CD4-positive, CD25-positive, alpha-beta regulatory T cell (primary cell): Measurements from ENCODE around the gene CHD9. TPM values are rescaled to one million over a fixed set of nuclear protein-coding genes. Genes with fewer than 3 reads are reported as not detected.
A peak's percentile ranks its signal among the peaks of the same experiment; 100 is the strongest.

Source experiments
- ATAC-seq, 2 donors: fragments of 150-1000 bp; cut with Tn5 transposase; one replicate each; pipeline ENCODE4 v1.10.0; 2021; ENCODE audit warnings: low read depth in 2 of 2, moderate number of reproducible peaks in 2 of 2, moderate library complexity in 1 of 2
- DNase-seq, 3 donors: peaks; one replicate each; pipeline versions ENCODE4 v3.0.0 to v3.0.0-alpha.2; 2012 to 2022; ENCODE audit warnings: mixed read lengths in 1 of 3
- H3K27ac ChIP-seq: one replicate; pipeline ENCODE4 v1.7.0; 2013; ENCODE audit warnings: mild to moderate bottlenecking, low read length; ENCODE audit not compliant: insufficient read depth, poor library complexity, severe bottlenecking
- H3K27me3 ChIP-seq: one replicate; pipeline ENCODE4 v1.7.0; 2013; ENCODE audit warnings: low read length; ENCODE audit not compliant: control insufficient read depth, insufficient read depth
- H3K36me3 ChIP-seq: one replicate; pipeline ENCODE4 v1.7.0; 2013; ENCODE audit warnings: mild to moderate bottlenecking, low read length, moderate library complexity; ENCODE audit not compliant: control insufficient read depth, insufficient read depth
- H3K4me1 ChIP-seq: 2 replicates; pipeline ENCODE4 v1.7.0; 2013; ENCODE audit warnings: mild to moderate bottlenecking, low read length; ENCODE audit not compliant: insufficient read depth, control insufficient read depth, poor library complexity, severe bottlenecking
- H3K4me3 ChIP-seq: one replicate; pipeline ENCODE4 v1.7.0; 2013; ENCODE audit warnings: low read depth, mild to moderate bottlenecking, low read length, moderate library complexity
- H3K9me3 ChIP-seq, 2 experiments: 1 replicate in 1 of 2; 2 replicates in 1 of 2; pipeline ENCODE4 v1.7.0; 2013; ENCODE audit warnings: low read length in 2 of 2, mild to moderate bottlenecking in 1 of 2, moderate library complexity in 1 of 2; ENCODE audit not compliant: control insufficient read depth in 2 of 2
- H3K27ac Mint-ChIP-seq, 3 donors: one replicate each; pipeline ENCODE4 v1.8.0; 2020 to 2022; ENCODE audit warnings: mild to moderate bottlenecking in 3 of 3, mixed read lengths in 3 of 3, moderate library complexity in 2 of 3
- H3K27me3 Mint-ChIP-seq: one replicate; pipeline ENCODE4 v1.8.0; 2022; ENCODE audit warnings: mild to moderate bottlenecking, mixed read lengths
- H3K36me3 Mint-ChIP-seq: one replicate; pipeline ENCODE4 v1.8.0; 2020; ENCODE audit warnings: mixed read lengths
- H3K4me1 Mint-ChIP-seq, 4 donors: one replicate each; pipeline ENCODE4 v1.8.0; 2020 to 2022; ENCODE audit warnings: mixed read lengths in 4 of 4, mild to moderate bottlenecking in 1 of 4
- H3K4me3 Mint-ChIP-seq, 4 donors: one replicate each; pipeline ENCODE4 v1.8.0; 2020 to 2022; ENCODE audit warnings: mild to moderate bottlenecking in 4 of 4, mixed read lengths in 4 of 4, moderate library complexity in 3 of 4
- H3K9me3 Mint-ChIP-seq, 7 donors: one replicate each; pipeline ENCODE4 v1.8.0; 2020 to 2022; ENCODE audit warnings: mixed read lengths in 7 of 7, mild to moderate bottlenecking in 3 of 7, moderate library complexity in 2 of 7
- polyA plus RNA-seq, 4 donors: library from polyadenylated mRNA; unstranded; fragments of 300-500 nt; fragmentation: Illumina TruSeq; gene quantifications; one replicate each; pipeline ENCODE4 v1.2.3, GENCODE V29; 2021
- total RNA-seq: library from RNA; stranded (reverse); gene quantifications from one replicate; pipeline ENCODE4 v1.2.3, GENCODE V29; 2022

Gene CHD9
- total and polyA plus RNA-seq, 5 donors from 2014 or later: 17.6 to 32.7 (median 23.2) TPM

GRCh38 chr16:53282328-53282727, 227.5 kb downstream of the CHD9 start:
- Mint-ChIP-seq H3K27me3 (no peaks in the 10 kb centered on the region), H3K27ac (no peak overlapping the region), H3K4me3 (no peak overlapping the region), H3K9me3 (peaks cover 0 to 3% (median 0%) of the 10 kb centered on the region in 7 donors), H3K4me1 (no peaks in the 10 kb centered on the region), H3K36me3 (peaks cover 11% of the 10 kb centered on the region)
- Histone ChIP-seq H3K27ac (no peak overlapping the region), H3K4me3 (no peak overlapping the region), H3K9me3 (no peaks in the 10 kb centered on the region), H3K36me3 (peaks cover 4% of the 10 kb centered on the region), H3K4me1 (no peaks in the 10 kb centered on the region), H3K27me3 (no peaks in the 10 kb centered on the region)
- DNase-seq: no peak
- no peak for ATAC-seq

GRCh38 chr16:53282975-53283946, 228.5 kb downstream of the CHD9 start:
- Mint-ChIP-seq H3K27ac (no peak overlapping the region), H3K27me3 (no peaks in the 10 kb centered on the region), H3K36me3 (peaks cover 18% of the 10 kb centered on the region), H3K4me3 (no peak overlapping the region), H3K9me3 (peaks cover 0 to 3% (median 0%) of the 10 kb centered on the region in 7 donors), H3K4me1 (no peaks in the 10 kb centered on the region)
- Histone ChIP-seq H3K4me1 (no peaks in the 10 kb centered on the region), H3K27me3 (no peaks in the 10 kb centered on the region), H3K36me3 (peaks cover 8% of the 10 kb centered on the region), H3K27ac (no peak overlapping the region), H3K9me3 (no peaks in the 10 kb centered on the region), H3K4me3 (no peak overlapping the region)
- no peak for ATAC-seq
- peak in 2 of 3 donors; percentile 5 to 44 for DNase-seq

- Histone ChIP-seq H3K36me3 (peaks cover 16% of the 10 kb centered on the region), H3K27me3 (no peaks in the 10 kb centered on the region), H3K4me3 (no peak overlapping the region), H3K9me3 (no peaks in the 10 kb centered on the region), H3K27ac (no peak overlapping the region), H3K4me1 (no peaks in the 10 kb centered on the region)
- no peak for DNase-seq
- Mint-ChIP-seq H3K9me3 (no peaks in the 10 kb centered on the region), H3K27ac (no peak overlapping the region), H3K4me1 (no peaks in the 10 kb centered on the region), H3K27me3 (no peaks in the 10 kb centered on the region), H3K4me3 (no peak overlapping the region), H3K36me3 (peaks cover 24% of the 10 kb centered on the region)
- ATAC-seq: no peak
Measured at GRCh38 chr16:53285236-53285635, 230.4 kb downstream of the CHD9 start.

GRCh38 chr16:53290520-53290919, 235.7 kb downstream of the CHD9 start:
- DNase-seq (no peak), ATAC-seq (no peak)
- Mint-ChIP-seq H3K4me1 (no peaks in the 10 kb centered on the region), H3K9me3 (no peaks in the 10 kb centered on the region), H3K27me3 (no peaks in the 10 kb centered on the region), H3K36me3 (peaks cover 45% of the 10 kb centered on the region), H3K4me3 (no peak overlapping the region), H3K27ac (peak overlapping the region in 1 of 3 donors; percentile 66)
- Histone ChIP-seq H3K27me3 (no peaks in the 10 kb centered on the region), H3K4me3 (no peak overlapping the region), H3K4me1 (no peaks in the 10 kb centered on the region), H3K36me3 (peaks cover 27% of the 10 kb centered on the region), H3K27ac (no peak overlapping the region), H3K9me3 (no peaks in the 10 kb centered on the region)

GRCh38 chr16:53291757-53292392, 237.1 kb downstream of the CHD9 start:
- Mint-ChIP-seq H3K4me3 (no peak overlapping the region), H3K9me3 (no peaks in the 10 kb centered on the region), H3K27me3 (no peaks in the 10 kb centered on the region), H3K27ac (no peak overlapping the region), H3K36me3 (peaks cover 46% of the 10 kb centered on the region), H3K4me1 (no peaks in the 10 kb centered on the region)
- peaks cover 24% of the 10 kb centered on the region for H3K36me3 ChIP-seq
- no peak for DNase-seq
- no peak for ATAC-seq
- no peaks in the 10 kb centered on the region for H3K9me3 ChIP-seq
- H3K4me3 ChIP-seq: no peak overlapping the region
- H3K27me3 ChIP-seq: no peaks in the 10 kb centered on the region
- H3K4me1 ChIP-seq: no peaks in the 10 kb centered on the region
- no peak overlapping the region for H3K27ac ChIP-seq

GRCh38 chr16:53297477-53297876, 242.7 kb downstream of the CHD9 start:
- H3K4me1 Mint-ChIP-seq: no peaks in the 10 kb centered on the region
- no peaks in the 10 kb centered on the region for H3K27me3 ChIP-seq
- no peak overlapping the region for H3K27ac Mint-ChIP-seq
- H3K27me3 Mint-ChIP-seq: no peaks in the 10 kb centered on the region
- no peaks in the 10 kb centered on the region for H3K9me3 ChIP-seq
- DNase-seq (no peak), ATAC-seq (no peak)
- no peak overlapping the region for H3K4me3 ChIP-seq
- H3K4me3 Mint-ChIP-seq: no peak overlapping the region
- no peaks in the 10 kb centered on the region for H3K9me3 Mint-ChIP-seq
- H3K27ac ChIP-seq: no peak overlapping the region
- H3K36me3 Mint-ChIP-seq: peaks cover 44% of the 10 kb centered on the region
- peaks cover 22% of the 10 kb centered on the region for H3K36me3 ChIP-seq
- no peaks in the 10 kb centered on the region for H3K4me1 ChIP-seq

- Histone ChIP-seq H3K27me3 (no peaks in the 10 kb centered on the region), H3K9me3 (no peaks in the 10 kb centered on the region), H3K36me3 (peaks cover 21% of the 10 kb centered on the region), H3K27ac (no peak overlapping the region), H3K4me3 (no peak overlapping the region), H3K4me1 (no peaks in the 10 kb centered on the region)
- Mint-ChIP-seq H3K36me3 (peaks cover 42% of the 10 kb centered on the region), H3K4me1 (no peaks in the 10 kb centered on the region), H3K27ac (no peak overlapping the region), H3K4me3 (no peak overlapping the region), H3K27me3 (no peaks in the 10 kb centered on the region), H3K9me3 (no peaks in the 10 kb centered on the region)
- no peak for DNase-seq
- no peak for ATAC-seq
Measured at GRCh38 chr16:53304334-53304733, 249.5 kb downstream of the CHD9 start.
